ENCODE measurements around the gene NRSN2. TPM values are rescaled to one million over a fixed set of nuclear protein-coding genes. Genes with fewer than 3 reads are reported as not detected.

The NRSN2 gene
- total and polyA plus RNA-seq, 2 of the 4 experiments (the other 2 are of a cell fraction) = 9.9 to 101 TPM

DNA sequence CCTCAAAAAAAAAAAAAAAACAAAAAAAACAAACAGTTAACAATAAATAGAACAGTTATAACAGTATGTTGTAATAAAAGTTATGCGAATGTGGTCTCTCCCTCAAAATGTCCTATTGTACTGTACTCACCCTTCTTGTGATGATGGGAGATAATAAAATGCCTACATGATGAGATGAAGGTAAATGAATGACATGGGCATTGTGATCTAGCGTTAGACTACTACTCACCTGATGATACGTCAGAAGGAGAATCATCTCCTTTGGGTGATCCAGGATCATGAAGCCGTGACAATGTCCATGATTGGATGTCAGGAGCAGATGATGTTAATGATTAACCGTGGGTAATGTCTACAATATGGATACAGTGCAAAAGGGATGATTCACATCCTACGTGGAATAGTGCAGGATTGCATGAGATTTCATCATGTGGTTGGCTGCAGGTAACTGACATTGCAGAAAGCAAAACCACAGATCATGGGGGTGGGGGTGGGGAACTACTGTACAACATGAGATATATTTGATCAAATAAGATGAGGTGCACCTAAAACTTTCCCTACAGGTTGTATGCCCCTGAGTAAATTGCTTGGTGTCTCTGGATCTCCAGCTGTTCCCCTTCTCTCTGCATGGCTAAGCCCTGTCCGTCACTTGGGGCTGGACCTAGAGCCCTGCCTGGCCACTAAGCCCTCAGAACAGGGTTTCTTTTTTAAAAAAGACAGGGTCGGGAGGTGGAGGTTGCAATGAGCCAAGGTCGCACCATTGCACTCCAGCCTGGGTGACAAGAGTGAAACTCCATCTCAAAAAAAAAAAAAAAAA, 55.0 kb downstream of the NRSN2 start:
- no peaks in the 10 kb centered on the region for H3K27me3 ChIP-seq (ENCODE audit: control insufficient read depth, insufficient read depth, low read length)
- no peak overlapping the region for H3K4me2 ChIP-seq (ENCODE audit: low read depth, low read length)
- no peak overlapping the region; the same call in 1 of the 2 replicates for H3K18ac ChIP-seq (ENCODE audit: low read depth, low read length)
- peak overlapping the region; percentile 59 for H4K91ac ChIP-seq (ENCODE audit: insufficient read depth, low read depth, low read length)
- WGBS, 2 experiments (ENCODE audit: extremely low coverage in 2 of 2, insufficient read length in 1 of 2) = 81% methylated on average over 4 of the region's 9 CpGs; no CpG with 5 or more reads in 1 of the 2 experiments
- no peak overlapping the region for H3K9ac ChIP-seq (ENCODE audit: low read depth, low read length)
- POLR2A ChIA-PET (ENCODE audit: unreplicated experiment) = no interaction called here
- peak overlapping the region; percentile 85 for H3K14ac ChIP-seq (replicated peaks; ENCODE audit: low read depth, low read length)
- no peak overlapping the region for H3K27ac ChIP-seq (ENCODE audit: insufficient read depth, low read length)
- peak overlapping the region; percentile 12 for H2AFZ ChIP-seq (replicated peaks; ENCODE audit: low read length, poor library complexity)
- DNase-seq (peak; percentile 80), ATAC-seq (ENCODE audit: low read depth) (no peak)
- H3K79me1 ChIP-seq (ENCODE audit: low read depth in 1 of 2, low read length in 2 of 2) = no peaks in the 10 kb centered on the region
- peak overlapping the region; percentile 62; the same call in 2 of the 3 replicates for H2BK15ac ChIP-seq (ENCODE audit: low read depth, low read length)
- peak overlapping the region; percentile 39; the same call in 1 of the 2 replicates for H3K23ac ChIP-seq (ENCODE audit: low read depth, low read length)
- dilution Hi-C loops (cut with HindIII; ENCODE audit: low sequenced_read_pairs, unreplicated experiment) = no loop called here
- peaks cover under 1% of the 10 kb centered on the region; the same call in 1 of the 2 replicates for H3K9me1 ChIP-seq (ENCODE audit: insufficient read depth, low read length)
- intact Hi-C loops (cut with micrococcal nuclease) = no loop called here
- BruUV-seq (replicated peaks) = no TSS peak
- no peak overlapping the region for H3K4me3 ChIP-seq (ENCODE audit: insufficient read depth, low read depth, low read length)
- peaks cover 13% of the 10 kb centered on the region for H3K36me3 ChIP-seq (ENCODE audit: control insufficient read depth, insufficient read depth, low read length)
- 0 out of 2 replicates have a peak, but pooled peaks cover 3% of the 10 kb centered on the region for H3K9me3 ChIP-seq (ENCODE audit: control insufficient read depth, insufficient read depth, low read length)
- peaks cover 4% of the 10 kb centered on the region; the same call in 1 of the 2 replicates for H3K4me1 ChIP-seq (ENCODE audit: control insufficient read depth, insufficient read depth, low read length)
- H3K4ac ChIP-seq (ENCODE audit: low read depth, low read length) = peak overlapping the region; percentile 73
- no peak overlapping the region for H3K56ac ChIP-seq (ENCODE audit: extremely low read depth, insufficient read depth, low read length)
- H4K20me1 ChIP-seq (ENCODE audit: insufficient read depth, low read length) = 0 out of 2 replicates have a peak, but pooled peaks cover 4% of the 10 kb centered on the region
- peak overlapping the region; percentile 74 for H2BK120ac ChIP-seq (ENCODE audit: low read depth, low read length)
- H2AK5ac ChIP-seq (ENCODE audit: low read depth, low read length) = peak overlapping the region; percentile 29; the same call in 1 of the 2 replicates
- in situ Hi-C loops (cut with MboI; ENCODE audit: low sequenced_read_pairs) = no loop called here
- CTCF ChIA-PET = no interaction called here
- peak overlapping the region; percentile 6 to 82; a peak in 3 of 4 replicates for H4K8ac ChIP-seq (ENCODE audit: low read depth in 2 of 2, low read length in 2 of 2)
- peak overlapping the region; percentile 90; the same call in 1 of the 2 replicates for H2BK20ac ChIP-seq (ENCODE audit: low read depth, low read length)
- peak overlapping the region; percentile 83 for H4K5ac ChIP-seq (ENCODE audit: low read depth, low read length)
- no peak overlapping the region for H2BK5ac ChIP-seq (ENCODE audit: low read depth, low read length, poor library complexity, severe bottlenecking)
- H2AK9ac ChIP-seq (replicated peaks; ENCODE audit: low read depth, low read length, poor library complexity) = no peak overlapping the region
- TF ChIP-seq CEBPB (IDR thresholded peaks at IDR 0.05; ENCODE audit: low read depth, low read length) (peak; percentile 92), RAD21 (IDR thresholded peaks at IDR 0.05; ENCODE audit: low read length) (no peak), MAFK (IDR thresholded peaks at IDR 0.05; ENCODE audit: low read depth, low read length) (no peak)

All from IMR-90 (cell line).